NB4 (cell line): Measurements from ENCODE around the gene TMEM178B.

Source experiments
- DNase-seq: peaks from one replicate; pipeline ENCODE4 v3.0.0; 2010; ENCODE audit warnings: low read depth
- H3K4me3 ChIP-seq: one replicate; pipeline ENCODE4 v1.5.1; 2011; ENCODE audit warnings: mild to moderate bottlenecking, low read depth, low read length, moderate library complexity
- MYC ChIP-seq: IDR thresholded peaks from 2 replicates; pipeline ENCODE4 v1.6.1; 2011; ENCODE audit warnings: low read depth, low read length
- POLR2A ChIP-seq: IDR thresholded peaks from 2 replicates; pipeline ENCODE4 v1.6.1; 2011; ENCODE audit warnings: mild to moderate bottlenecking; ENCODE audit not compliant: insufficient read length; ENCODE audit errors: extremely low read depth
- TF ChIP-seq, protein P1 (sequence below): IDR thresholded peaks from one replicate; pipeline ENCODE4 v1.5.1; 2012; ENCODE audit warnings: low read depth, low read length
- TF ChIP-seq, protein P2 (sequence below): IDR thresholded peaks from 2 replicates; pipeline ENCODE4 v1.6.1; 2011; ENCODE audit warnings: low read depth, low read length

Gene TMEM178B

DNA sequence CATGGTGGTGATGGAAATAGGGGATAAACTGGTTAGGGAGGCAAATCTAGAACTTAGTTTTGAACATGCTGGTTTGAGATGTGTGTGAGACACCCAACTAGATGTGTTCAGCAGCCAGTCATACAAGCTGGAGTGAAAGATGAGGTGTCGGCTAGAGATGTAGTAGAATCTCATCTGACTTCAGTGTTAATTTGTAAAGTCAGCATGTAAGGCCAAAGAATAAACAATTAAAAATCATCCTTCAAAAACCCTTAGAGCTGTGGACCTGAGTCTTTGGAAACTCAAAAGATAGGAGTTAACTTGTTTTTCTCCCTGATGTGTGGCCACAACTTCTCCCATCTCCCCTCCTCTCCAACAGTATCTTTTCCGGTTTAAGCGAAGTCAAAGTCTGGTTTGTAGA lies 454.5 kb downstream of the TMEM178B start:
- DNase-seq, result no peak
- no peak for TF ChIP-seq MYC
- TF ChIP-seq, protein P1, sequence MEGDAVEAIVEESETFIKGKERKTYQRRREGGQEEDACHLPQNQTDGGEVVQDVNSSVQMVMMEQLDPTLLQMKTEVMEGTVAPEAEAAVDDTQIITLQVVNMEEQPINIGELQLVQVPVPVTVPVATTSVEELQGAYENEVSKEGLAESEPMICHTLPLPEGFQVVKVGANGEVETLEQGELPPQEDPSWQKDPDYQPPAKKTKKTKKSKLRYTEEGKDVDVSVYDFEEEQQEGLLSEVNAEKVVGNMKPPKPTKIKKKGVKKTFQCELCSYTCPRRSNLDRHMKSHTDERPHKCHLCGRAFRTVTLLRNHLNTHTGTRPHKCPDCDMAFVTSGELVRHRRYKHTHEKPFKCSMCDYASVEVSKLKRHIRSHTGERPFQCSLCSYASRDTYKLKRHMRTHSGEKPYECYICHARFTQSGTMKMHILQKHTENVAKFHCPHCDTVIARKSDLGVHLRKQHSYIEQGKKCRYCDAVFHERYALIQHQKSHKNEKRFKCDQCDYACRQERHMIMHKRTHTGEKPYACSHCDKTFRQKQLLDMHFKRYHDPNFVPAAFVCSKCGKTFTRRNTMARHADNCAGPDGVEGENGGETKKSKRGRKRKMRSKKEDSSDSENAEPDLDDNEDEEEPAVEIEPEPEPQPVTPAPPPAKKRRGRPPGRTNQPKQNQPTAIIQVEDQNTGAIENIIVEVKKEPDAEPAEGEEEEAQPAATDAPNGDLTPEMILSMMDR, result no peak
- TF ChIP-seq POLR2A, result no peak
- TF ChIP-seq, protein P2, sequence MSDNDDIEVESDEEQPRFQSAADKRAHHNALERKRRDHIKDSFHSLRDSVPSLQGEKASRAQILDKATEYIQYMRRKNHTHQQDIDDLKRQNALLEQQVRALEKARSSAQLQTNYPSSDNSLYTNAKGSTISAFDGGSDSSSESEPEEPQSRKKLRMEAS, result no peak
- H3K4me3 ChIP-seq, result no peak overlapping the region
